Lower lobe of right lung (tissue), 2 donors: Measurements from ENCODE around the gene ERCC2. TPM values are rescaled to one million over a fixed set of nuclear protein-coding genes. Genes with fewer than 3 reads are reported as not detected.

ENCODE experiments used
- ATAC-seq, 2 donors: fragments of 200-7000 bp; cut with Tn5 transposase; one replicate each; pipeline ENCODE4 v1.9.1; 2020 to 2022; ENCODE audit warnings: mild to moderate bottlenecking in 2 of 2, moderate library complexity in 2 of 2
- DNase-seq: peaks from one replicate; pipeline ENCODE4 v3.0.0-alpha.2; 2020
- H3K27ac ChIP-seq: fragments of 200-600 bp; one replicate; pipeline ENCODE4 v1.8.0; 2022
- H3K27me3 ChIP-seq: fragments of 200-600 bp; one replicate; pipeline ENCODE4 v1.8.0; 2022; ENCODE audit warnings: low read depth
- H3K36me3 ChIP-seq: fragments of 200-600 bp; one replicate; pipeline ENCODE4 v1.8.0; 2022; ENCODE audit warnings: mild to moderate bottlenecking
- H3K4me1 ChIP-seq: fragments of 200-600 bp; one replicate; pipeline ENCODE4 v1.8.0; 2022
- H3K4me3 ChIP-seq: fragments of 200-600 bp; one replicate; pipeline ENCODE4 v1.8.0; 2022; ENCODE audit warnings: mild to moderate bottlenecking
- H3K9me3 ChIP-seq: fragments of 200-600 bp; one replicate; pipeline ENCODE4 v1.8.0; 2022
- CTCF ChIP-seq: fragments of 200-600 bp; IDR thresholded peaks from one replicate; pipeline ENCODE4 v1.8.0; 2022; ENCODE audit warnings: antibody characterized with exemption, mild to moderate bottlenecking
- intact Hi-C: fragments of 100-400 bp; cut with DNase I; formaldehyde crosslinking; loops from one replicate; pipeline ENCODE4 v1.11.0; 2022
- total RNA-seq: library from RNA; stranded (reverse); fragmentation: NEBNext Ultra II Directional; extraction: Animal tissue kit (Norgen Biotek cat#: 25700); gene quantifications from one replicate; pipeline ENCODE4 v1.2.1, GENCODE V29; 2021
- donor health status: DM: no; HTN: yes; CAD: no; lungs with severe emphysema.

ERCC2 gene
- total RNA-seq, 1 donor from 2014 or later = 14.0 TPM

GRCh38 chr19:45363861-45364459, 6.4 kb downstream of the ERCC2 start:
- intact Hi-C loops = no loop called here
- H3K27me3 ChIP-seq = no peaks in the 10 kb centered on the region
- DNase-seq = no peak
- H3K9me3 ChIP-seq = no peaks in the 10 kb centered on the region
- no peak overlapping the region for H3K27ac ChIP-seq
- no peak for TF ChIP-seq CTCF
- no peaks in the 10 kb centered on the region for H3K4me1 ChIP-seq
- H3K4me3 ChIP-seq = no peak overlapping the region
- peaks cover 6% of the 10 kb centered on the region for H3K36me3 ChIP-seq
- ATAC-seq = peak in 1 of 2 donors; percentile 17

- Histone ChIP-seq H3K36me3 (peaks cover 9% of the 10 kb centered on the region), H3K27ac (no peak overlapping the region), H3K4me1 (no peaks in the 10 kb centered on the region), H3K9me3 (no peaks in the 10 kb centered on the region), H3K4me3 (no peak overlapping the region), H3K27me3 (no peaks in the 10 kb centered on the region)
- ATAC-seq (no peak), DNase-seq (no peak)
- intact Hi-C loops = no loop called here
- TF ChIP-seq CTCF = no peak
These were observed 8.1 kb downstream of the ERCC2 start for GRCh38 chr19:45362291-45362690.

GRCh38 chr19:45361608-45362007, 8.8 kb downstream of the ERCC2 start:
- H3K4me1 ChIP-seq = no peaks in the 10 kb centered on the region
- no peak overlapping the region for H3K4me3 ChIP-seq
- H3K9me3 ChIP-seq = no peaks in the 10 kb centered on the region
- DNase-seq (no peak), ATAC-seq (no peak)
- H3K27me3 ChIP-seq = no peaks in the 10 kb centered on the region
- peaks cover 14% of the 10 kb centered on the region for H3K36me3 ChIP-seq
- intact Hi-C loops = no loop called here
- H3K27ac ChIP-seq = no peak overlapping the region
- no peak for TF ChIP-seq CTCF

- H3K36me3 ChIP-seq = peaks cover 38% of the 10 kb centered on the region
These were observed 12.1 kb downstream of the ERCC2 start for GRCh38 chr19:45358213-45358792.

GRCh38 chr19:45357445-45357783, 13.0 kb downstream of the ERCC2 start:
- TF ChIP-seq CTCF = no peak
- DNase-seq = no peak
- ATAC-seq = no peak

More at GRCh38 chr19:45358213-45358792, 12.1 kb downstream of the ERCC2 start:
- TF ChIP-seq CTCF = no peak
- Histone ChIP-seq H3K4me3 (no peak overlapping the region), H3K27ac (no peak overlapping the region), H3K27me3 (no peaks in the 10 kb centered on the region), H3K4me1 (no peaks in the 10 kb centered on the region), H3K9me3 (no peaks in the 10 kb centered on the region)
- no peak for DNase-seq
- ATAC-seq = no peak
- intact Hi-C loops = no loop called here

More at GRCh38 chr19:45357445-45357783, 13.0 kb downstream of the ERCC2 start:
- H3K4me3 ChIP-seq = no peak overlapping the region
- peaks cover 47% of the 10 kb centered on the region for H3K36me3 ChIP-seq
- H3K27me3 ChIP-seq = no peaks in the 10 kb centered on the region
- H3K4me1 ChIP-seq = no peaks in the 10 kb centered on the region
- H3K9me3 ChIP-seq = no peaks in the 10 kb centered on the region
- intact Hi-C loops = no loop called here
- H3K27ac ChIP-seq = no peak overlapping the region
